Measurements from ENCODE around the gene GSTM5. TPM values are rescaled to one million over a fixed set of nuclear protein-coding genes. Genes with fewer than 3 reads are reported as not detected.

Gene GSTM5
- total and polyA plus RNA-seq, 2 of the 4 experiments (the other 2 are of a cell fraction): 0.36 to 1.2 TPM

- no TSS peak for BruUV-seq (replicated peaks)
- DNase-seq (no peak), ATAC-seq (ENCODE audit: low read depth) (no peak)
- H3K23ac ChIP-seq (ENCODE audit: low read depth, low read length): no peak overlapping the region
- H3K4me1 ChIP-seq (ENCODE audit: control insufficient read depth, insufficient read depth, low read length): no peaks in the 10 kb centered on the region
- H4K8ac ChIP-seq (ENCODE audit: low read depth in 2 of 2, low read length in 2 of 2): no peak overlapping the region
- intact Hi-C loops (cut with micrococcal nuclease): no loop called here
- H2BK120ac ChIP-seq (ENCODE audit: low read depth, low read length): no peak overlapping the region
- TF ChIP-seq USF2 (IDR thresholded peaks at IDR 0.05; ENCODE audit: low read depth, low read length) (no peak), RFX5 (IDR thresholded peaks at IDR 0.05; ENCODE audit: low read depth, low read length) (no peak), SMC3 (IDR thresholded peaks at IDR 0.05; ENCODE audit: low read depth, low read length) (no peak), MAFK (IDR thresholded peaks at IDR 0.05; ENCODE audit: low read depth, low read length) (no peak), CEBPB (IDR thresholded peaks at IDR 0.05; ENCODE audit: low read depth, low read length) (no peak), CTCF (conservative IDR thresholded peaks at IDR 0.05; ENCODE audit: low read depth, low read length) (no peak), FOS (IDR thresholded peaks at IDR 0.05; ENCODE audit: low read depth, low read length) (no peak), MAZ (IDR thresholded peaks at IDR 0.05; ENCODE audit: borderline replicate concordance, low read depth, low read length) (no peak), NFE2L2 (IDR thresholded peaks at IDR 0.05; ENCODE audit: low read depth, low read length) (no peak), POLR2A (IDR thresholded peaks at IDR 0.05; ENCODE audit: low read depth, low read length) (no peak), BHLHE40 (IDR thresholded peaks at IDR 0.05; ENCODE audit: low read depth, low read length) (no peak), RAD21 (IDR thresholded peaks at IDR 0.05; ENCODE audit: low read length) (no peak), ELK1 (IDR thresholded peaks at IDR 0.05; ENCODE audit: borderline replicate concordance, low read depth, low read length) (no peak), MXI1 (IDR thresholded peaks at IDR 0.05; ENCODE audit: borderline replicate concordance, low read depth, low read length) (no peak), CHD1 (IDR thresholded peaks at IDR 0.05; ENCODE audit: low read depth, low read length) (no peak), RCOR1 (IDR thresholded peaks at IDR 0.05; ENCODE audit: insufficient replicate concordance, low read length) (no peak)
- no peak overlapping the region for H2AK9ac ChIP-seq (replicated peaks; ENCODE audit: low read depth, low read length, poor library complexity)
- H4K20me1 ChIP-seq (ENCODE audit: insufficient read depth, low read length): no peaks in the 10 kb centered on the region
- no peaks in the 10 kb centered on the region for H3K9me1 ChIP-seq (ENCODE audit: insufficient read depth, low read length)
- H3K56ac ChIP-seq (ENCODE audit: extremely low read depth, insufficient read depth, low read length): no peak overlapping the region
- dilution Hi-C loops (cut with HindIII; ENCODE audit: low sequenced_read_pairs, unreplicated experiment): no loop called here
- in situ Hi-C loops (cut with MboI; ENCODE audit: low sequenced_read_pairs): no loop called here
- no peak overlapping the region for H2BK15ac ChIP-seq (ENCODE audit: low read depth, low read length)
- H3K27me3 ChIP-seq (ENCODE audit: control insufficient read depth, insufficient read depth, low read length): peaks cover 4% of the 10 kb centered on the region; the same call in 1 of the 2 replicates
- no peak overlapping the region for H3K4ac ChIP-seq (ENCODE audit: low read depth, low read length)
- no peaks in the 10 kb centered on the region for H3K79me1 ChIP-seq (ENCODE audit: low read depth in 1 of 2, low read length in 2 of 2)
- no peak overlapping the region for H3K27ac ChIP-seq (ENCODE audit: insufficient read depth, low read length)
- no peaks in the 10 kb centered on the region for H3K9me3 ChIP-seq (ENCODE audit: control insufficient read depth, insufficient read depth, low read length)
- H2BK20ac ChIP-seq (ENCODE audit: low read depth, low read length): no peak overlapping the region
- no peak overlapping the region for H3K18ac ChIP-seq (ENCODE audit: low read depth, low read length)
- ChIA-PET POLR2A (ENCODE audit: unreplicated experiment) (no interaction called here), CTCF (no interaction called here)
- H2BK5ac ChIP-seq (ENCODE audit: low read depth, low read length, poor library complexity, severe bottlenecking): no peak overlapping the region
- H4K5ac ChIP-seq (ENCODE audit: low read depth, low read length): no peak overlapping the region
- WGBS, 2 experiments (ENCODE audit: extremely low coverage in 2 of 2, insufficient read length in 1 of 2): 80% methylated on average over 1 of the region's 3 CpGs; no CpG with 5 or more reads in 1 of the 2 experiments
- H3K4me2 ChIP-seq (ENCODE audit: low read depth, low read length): no peak overlapping the region
- no peak overlapping the region for H4K91ac ChIP-seq (ENCODE audit: insufficient read depth, low read depth, low read length)
- no peak overlapping the region for H3K14ac ChIP-seq (replicated peaks; ENCODE audit: low read depth, low read length)
- no peak overlapping the region for H2AFZ ChIP-seq (replicated peaks; ENCODE audit: low read length, poor library complexity)
- no peak overlapping the region for H3K9ac ChIP-seq (ENCODE audit: low read depth, low read length)
- H2AK5ac ChIP-seq (ENCODE audit: low read depth, low read length): no peak overlapping the region
- no peak overlapping the region for H3K4me3 ChIP-seq (ENCODE audit: insufficient read depth, low read depth, low read length)
- H3K36me3 ChIP-seq (ENCODE audit: control insufficient read depth, insufficient read depth, low read length): peaks cover 9% of the 10 kb centered on the region
Measured at GRCh38 chr1:109732390-109732881, 20.4 kb downstream of the GSTM5 start.
